Stimulated activated CD4-positive, alpha-beta T cell treated with anti-CD3 and anti-CD28 coated beads, Interleukin-12 subunit alpha, Interleukin-12 subunit beta, amount 100 ng/mL, for 48 hours (primary cell): ENCODE data around the gene EXOSC2.
A peak's percentile ranks its signal among the peaks of the same experiment; 100 is the strongest.
"Not testable (repeated sequence)": the region's sequence is repeated elsewhere in the genome, so short reads cannot be mapped to it uniquely, and the experiment has no call there.

Source experiments
- DNase-seq, 3 donors: peaks; one replicate each; pipeline ENCODE4 v3.0.0-alpha.2; 2020; ENCODE audit warnings: low read depth in 2 of 3, low spot score in 1 of 3

The EXOSC2 gene

DNA sequence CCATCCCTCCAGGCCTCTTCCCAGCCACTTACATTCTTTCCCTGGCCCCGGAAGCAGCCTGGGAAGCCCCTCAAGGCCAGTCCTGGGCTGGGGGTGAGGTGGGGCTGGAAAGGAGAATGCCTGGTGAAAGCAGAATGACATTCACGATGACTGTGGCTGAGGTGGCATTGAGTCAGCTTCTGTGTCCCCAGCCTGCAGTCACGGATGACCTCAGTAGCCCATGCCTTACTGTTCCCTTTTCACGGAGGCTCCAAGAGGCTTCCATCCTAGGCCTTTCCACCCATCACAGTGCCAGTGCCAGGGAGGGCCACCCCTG, 26.5 kb upstream of the EXOSC2 start:
- DNase-seq, result no peak

DNA sequence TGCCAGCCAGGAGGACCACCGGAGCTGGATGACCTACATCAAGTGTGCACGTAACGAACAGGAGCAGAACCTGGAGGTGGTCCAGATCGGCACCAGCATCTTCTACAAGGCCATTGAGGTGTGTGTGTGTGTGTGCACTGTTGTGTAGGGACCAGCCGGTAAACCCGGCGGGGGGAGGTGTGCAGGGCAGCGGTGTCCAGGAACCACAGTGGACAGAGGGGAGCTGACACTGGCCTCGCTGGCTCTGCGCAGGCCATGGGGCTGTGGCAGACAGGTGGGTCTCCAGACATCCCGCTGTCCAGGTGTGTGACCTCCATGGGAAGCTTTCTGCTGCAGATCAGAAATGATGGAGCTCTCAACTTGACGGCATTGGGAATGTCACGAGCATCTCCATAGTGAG, 25.4 kb upstream of the EXOSC2 start:
- no peak for DNase-seq

DNA sequence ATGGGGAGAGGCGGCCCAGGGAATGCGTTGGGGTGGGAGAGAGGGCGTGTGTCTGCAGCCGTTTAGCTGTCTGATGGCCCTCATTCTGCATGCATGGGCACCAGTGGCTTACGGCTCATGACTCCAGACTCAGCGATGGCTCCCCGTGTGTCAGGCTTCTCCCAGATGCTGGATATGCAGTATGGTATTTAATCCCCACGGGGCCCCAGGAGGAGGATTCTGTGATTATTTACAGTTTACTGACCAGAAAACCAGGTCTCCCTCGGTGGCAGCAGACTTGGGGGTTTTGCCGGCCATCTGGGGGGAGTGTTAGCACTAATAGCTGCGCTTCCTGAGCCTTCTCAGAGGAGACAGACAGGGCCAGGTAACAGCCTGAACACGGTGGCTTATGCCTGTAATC, 24.9 kb upstream of the EXOSC2 start:
- no peak for DNase-seq

GRCh38 chr9:130669965-130670364, 23.6 kb upstream of the EXOSC2 start:
- no peak for DNase-seq

DNA sequence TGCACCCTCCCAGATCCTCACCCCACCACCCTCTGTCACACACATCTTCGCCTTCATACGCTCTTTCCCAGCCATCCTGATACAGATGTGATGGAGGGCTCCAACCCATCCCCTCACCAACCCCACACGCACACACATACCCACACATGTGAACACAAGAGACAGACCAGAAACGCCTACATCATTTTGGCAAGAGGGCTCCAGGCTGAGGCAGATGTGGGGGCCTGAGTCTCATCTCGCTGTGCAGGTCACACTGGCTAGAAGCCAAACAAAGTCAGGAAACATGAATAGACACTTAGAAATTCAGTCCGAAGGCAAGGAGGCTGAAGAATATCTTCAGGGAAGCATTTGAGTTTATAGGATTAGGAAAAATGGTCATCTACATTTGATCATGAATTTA, 22.9 kb upstream of the EXOSC2 start:
- no peak for DNase-seq

GRCh38 chr9:130672466-130672865, 21.1 kb upstream of the EXOSC2 start:
- DNase-seq, result no peak

GRCh38 chr9:130672933-130673615, 20.5 kb upstream of the EXOSC2 start:
- no peak for DNase-seq

DNA sequence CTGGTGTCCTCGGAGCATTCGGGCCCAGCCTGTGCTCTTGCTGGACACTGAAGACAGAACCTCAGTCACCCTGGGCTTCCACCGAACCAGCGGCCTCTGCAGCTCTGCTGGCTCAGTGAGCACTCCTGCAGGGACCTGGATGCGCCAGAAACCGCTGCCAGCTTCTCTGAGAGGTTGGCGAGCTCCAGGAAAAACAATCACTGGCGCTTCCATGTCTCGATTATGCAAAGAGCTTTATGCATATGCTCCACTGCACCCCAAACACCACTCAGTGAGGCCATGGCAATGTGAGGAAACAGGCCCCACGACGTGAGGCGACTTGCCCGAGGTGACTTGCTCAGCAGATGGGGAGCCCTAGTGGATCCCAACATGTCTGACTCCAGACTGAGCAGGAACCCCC, 18.2 kb upstream of the EXOSC2 start:
- DNase-seq, result no peak

DNA sequence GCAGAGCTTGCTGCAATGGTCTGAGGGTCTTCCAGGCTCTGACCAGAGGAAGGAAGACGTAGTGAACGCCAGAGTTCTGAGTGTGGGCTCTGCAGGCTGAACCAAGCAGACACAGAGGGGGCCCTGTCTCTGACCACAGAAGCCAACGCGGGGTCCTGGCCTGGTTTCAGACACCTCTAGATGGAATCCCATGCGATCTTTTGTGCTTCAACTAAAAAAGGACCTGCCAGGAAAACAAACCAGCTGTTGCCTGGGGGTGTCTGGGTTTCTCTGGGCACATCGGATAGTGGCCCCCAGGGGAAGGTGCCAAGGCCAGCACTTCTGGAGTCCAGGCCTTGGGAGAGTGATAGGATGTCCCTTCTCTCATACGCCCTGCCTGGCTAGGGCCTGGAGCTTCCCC, 16.3 kb upstream of the EXOSC2 start:
- DNase-seq, result no peak

GRCh38 chr9:130680836-130681768, 12.5 kb upstream of the EXOSC2 start:
- peak in 2 of 3 donors; percentile 48 to 59 for DNase-seq

- DNase-seq, result no peak
These were observed 11.7 kb upstream of the EXOSC2 start for GRCh38 chr9:130681769-130682420.

- DNase-seq, result peak in 2 of 3 donors; percentile 50 to 52
These were observed 11.0 kb upstream of the EXOSC2 start for GRCh38 chr9:130682421-130683121.

DNA sequence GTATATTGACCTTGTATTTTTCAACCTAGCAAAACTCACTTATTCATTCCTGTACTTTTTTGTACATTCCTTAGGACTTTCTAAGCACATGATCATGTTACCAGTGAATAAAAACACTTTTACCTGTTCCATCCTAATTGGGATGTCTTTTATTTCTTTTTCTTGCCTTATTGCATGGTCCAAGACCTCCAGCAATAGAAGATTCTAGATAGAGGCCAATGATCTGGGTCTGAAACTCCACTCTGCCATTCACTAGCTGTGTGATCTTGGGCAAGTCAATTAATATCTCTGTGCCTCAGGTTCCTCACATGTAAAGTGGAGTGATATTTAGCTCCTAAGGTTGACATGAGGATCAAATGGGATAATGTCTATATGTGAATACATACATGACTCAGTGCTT, 8.5 kb upstream of the EXOSC2 start:
- no peak for DNase-seq

DNA sequence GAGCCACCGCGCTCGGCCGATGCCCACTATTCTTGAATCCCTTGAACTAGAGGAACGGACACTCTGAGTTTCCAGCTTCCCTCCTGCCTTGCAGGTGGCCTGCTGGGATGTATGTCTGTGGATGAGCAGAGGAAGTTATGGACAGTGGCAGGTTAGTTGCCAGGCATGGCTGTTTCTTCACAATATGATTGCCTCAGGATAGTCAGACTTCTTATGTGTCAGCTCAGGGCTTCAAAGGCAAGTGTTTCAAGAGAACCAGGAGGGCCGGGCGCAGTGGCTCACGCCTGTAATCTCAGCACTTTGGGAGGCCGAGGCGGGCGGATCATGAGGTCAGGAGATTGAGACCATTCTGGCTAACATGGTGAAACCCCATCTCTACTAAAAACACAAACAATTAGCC, 7.6 kb upstream of the EXOSC2 start:
- not testable (repeated sequence) for DNase-seq

DNA sequence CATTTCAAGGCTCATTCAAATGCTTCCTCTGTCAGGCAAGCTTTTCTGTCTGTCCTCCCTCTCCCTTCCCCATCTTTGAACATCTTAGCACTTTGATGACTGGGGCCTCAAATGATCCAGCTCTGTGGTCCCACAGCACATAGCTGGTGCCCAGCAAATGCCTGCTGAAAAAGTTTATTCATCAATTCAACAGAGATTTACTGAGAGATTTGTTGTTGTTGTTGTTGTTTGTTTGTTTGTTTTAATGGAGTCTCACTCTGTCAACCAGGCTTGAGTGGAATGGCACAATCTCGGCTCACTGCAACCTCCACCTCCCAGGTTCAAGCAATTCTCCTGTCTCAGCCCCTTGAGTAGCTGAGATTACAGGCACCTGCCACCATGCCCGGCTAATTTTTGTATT, 6.0 kb upstream of the EXOSC2 start:
- no peak for DNase-seq

- no peak for DNase-seq
These were observed 5.5 kb upstream of the EXOSC2 start for GRCh38 chr9:130688072-130688471.

DNA sequence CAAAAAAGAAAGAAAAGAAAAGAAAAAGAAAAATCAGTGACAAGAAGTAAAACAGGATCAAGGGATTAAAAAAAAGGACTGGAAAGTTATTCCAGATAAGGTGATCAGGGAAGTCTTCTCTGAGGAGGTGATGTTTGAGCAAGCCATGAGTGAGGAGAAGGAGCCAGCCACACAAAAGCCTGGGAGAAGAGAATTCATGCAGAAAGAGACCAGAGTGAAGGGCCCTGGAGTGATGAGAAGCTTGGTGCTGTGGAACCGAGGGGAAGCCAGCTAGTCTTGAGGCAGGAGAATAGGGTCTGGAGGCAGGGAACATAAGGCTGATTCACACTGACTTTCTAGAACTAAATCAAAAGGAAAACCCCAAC, 4.0 kb upstream of the EXOSC2 start:
- DNase-seq, result no peak

DNA sequence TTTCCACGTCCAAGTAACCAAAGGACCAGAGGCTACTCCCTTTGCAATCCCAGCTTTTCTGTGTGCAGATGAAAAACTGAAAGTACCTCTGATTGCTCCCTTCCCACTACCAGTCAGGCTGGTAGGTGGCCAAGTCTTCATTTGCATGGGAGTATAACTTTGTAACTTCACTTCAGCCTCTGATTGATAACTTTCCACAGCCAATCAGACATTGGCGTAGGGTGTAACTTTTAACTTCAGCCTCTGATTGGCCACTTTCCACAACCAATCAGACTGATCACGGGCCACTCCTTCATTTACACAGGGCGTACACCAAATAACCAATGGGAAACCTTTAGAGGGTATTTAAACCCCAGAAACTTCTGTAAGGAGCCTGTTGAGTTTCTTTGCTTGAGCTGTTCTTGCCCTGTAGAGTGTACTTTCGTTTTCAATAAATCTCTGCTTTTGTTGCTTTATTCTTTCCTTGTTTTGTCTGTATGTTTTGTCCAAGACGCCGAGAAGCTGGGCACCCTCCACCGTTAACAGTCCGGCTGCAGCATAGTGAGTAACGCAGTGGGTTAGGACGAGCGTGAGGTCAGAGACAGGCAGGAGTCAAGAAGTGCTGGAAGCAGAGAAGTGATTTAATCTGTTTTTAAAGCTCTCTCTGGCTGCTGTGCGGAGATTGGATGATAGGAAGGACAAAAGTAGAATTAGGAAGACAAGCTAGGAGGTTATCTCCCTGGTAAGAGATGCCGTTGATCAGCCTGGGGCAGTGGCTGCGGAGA, 3.5 kb upstream of the EXOSC2 start:
- DNase-seq, result no peak

- DNase-seq, result no peak
These were observed 1.3 kb upstream of the EXOSC2 start for GRCh38 chr9:130692321-130692720.

GRCh38 chr9:130693101-130693425, 517 bp upstream of the EXOSC2 start:
- DNase-seq, result no peak

GRCh38 chr9:130694205-130694604, 625 bp downstream of the EXOSC2 start:
- DNase-seq, result no peak
